GM19324 (cell line): Measurements from ENCODE around the gene MMP10.
"Not testable (repeated sequence)": the region's sequence is repeated elsewhere in the genome, so short reads cannot be mapped to it uniquely, and the experiment has no call there.

Experiments used
- ATAC-seq: cut with Tn5 transposase; IDR thresholded peaks from one replicate; pipeline ENCODE4 v1.9.1; 2021; ENCODE audit warnings: mild to moderate bottlenecking, moderate library complexity; ENCODE audit not compliant: unreplicated experiment, low FRiP score

Gene MMP10

GRCh38 chr11:102784380-102784779 lies 4.0 kb upstream of the MMP10 start:
- no peak for ATAC-seq

- no peak for ATAC-seq
Observed at GRCh38 chr11:102783720-102784119, 3.3 kb upstream of the MMP10 start.

DNA sequence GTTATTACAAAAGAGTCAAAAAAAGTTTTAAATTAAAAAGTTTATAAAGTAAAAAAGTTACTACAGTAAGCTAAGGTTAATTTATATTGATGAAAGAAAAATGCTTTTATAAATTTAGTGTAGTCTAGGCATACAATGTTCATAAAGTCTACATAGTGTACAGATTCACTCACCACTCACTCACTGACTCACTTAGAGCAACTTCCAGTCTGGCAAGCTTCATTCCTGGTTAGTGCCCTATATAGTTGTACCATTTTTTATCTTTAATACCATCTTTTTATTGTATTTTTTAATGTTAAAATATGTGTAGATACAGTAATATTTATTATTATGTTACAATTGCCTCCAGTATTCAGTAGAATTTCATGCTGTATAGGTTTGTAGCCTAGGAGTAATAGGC lies 2.6 kb upstream of the MMP10 start:
- no peak for ATAC-seq

DNA sequence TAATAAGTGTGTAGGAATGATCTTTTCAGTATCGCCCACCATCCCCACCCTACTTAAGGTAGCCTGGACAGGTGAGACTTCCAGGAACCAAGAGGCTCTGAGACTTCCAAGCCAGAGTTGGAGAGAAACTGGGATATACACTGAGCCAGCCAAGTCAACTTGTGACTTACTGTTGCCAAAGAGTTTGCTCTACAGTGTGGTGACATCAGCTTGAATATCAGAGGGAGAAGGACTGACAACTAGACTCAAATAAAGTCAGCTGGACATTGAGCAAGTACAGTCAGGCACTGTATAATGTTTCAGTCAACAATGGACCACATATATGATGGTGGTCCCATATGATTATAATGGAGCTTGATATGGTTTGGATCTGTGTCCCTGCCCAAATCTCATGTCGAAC lies 1.2 kb upstream of the MMP10 start:
- no peak for ATAC-seq

- no peak for ATAC-seq
Observed at GRCh38 chr11:102776454-102776853, 4.0 kb downstream of the MMP10 start.

DNA sequence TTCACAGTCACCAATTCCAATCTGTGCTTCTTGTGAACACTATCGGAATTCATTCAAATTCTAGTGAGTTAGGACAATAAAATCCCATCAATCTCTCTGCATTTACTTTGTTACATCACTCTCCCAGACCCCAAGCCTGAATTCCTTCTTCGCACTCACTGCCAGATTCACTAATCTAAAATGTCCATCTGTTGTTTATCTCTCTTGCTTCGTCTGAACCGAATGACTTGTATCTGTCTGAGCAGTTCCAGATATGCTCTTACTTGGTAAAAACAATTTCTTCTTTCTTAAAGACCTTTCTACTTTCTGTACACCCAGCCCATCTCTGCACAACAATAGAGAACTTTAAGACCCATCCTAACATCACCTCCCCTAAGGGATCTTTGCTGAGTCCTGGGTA lies 7.0 kb downstream of the MMP10 start:
- ATAC-seq: no peak

DNA sequence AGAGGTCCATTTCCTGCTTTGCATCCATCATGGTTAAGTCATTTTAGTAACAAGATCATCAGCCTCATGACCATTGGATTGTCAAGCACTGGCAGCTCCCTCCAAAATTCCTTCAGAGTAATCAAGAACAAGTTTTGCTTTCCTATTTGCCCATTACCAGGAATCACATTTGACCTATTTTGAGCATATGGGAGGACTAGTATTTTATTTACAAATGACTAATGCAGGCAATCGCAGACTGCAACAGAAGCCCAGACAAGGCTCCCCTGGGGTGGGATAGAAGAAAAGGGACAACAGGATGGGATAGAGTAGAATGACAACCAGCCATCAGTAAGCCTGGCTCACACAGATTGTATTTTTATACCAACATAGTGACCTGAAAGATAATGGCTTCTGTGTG lies 9.1 kb downstream of the MMP10 start:
- ATAC-seq: no peak

DNA sequence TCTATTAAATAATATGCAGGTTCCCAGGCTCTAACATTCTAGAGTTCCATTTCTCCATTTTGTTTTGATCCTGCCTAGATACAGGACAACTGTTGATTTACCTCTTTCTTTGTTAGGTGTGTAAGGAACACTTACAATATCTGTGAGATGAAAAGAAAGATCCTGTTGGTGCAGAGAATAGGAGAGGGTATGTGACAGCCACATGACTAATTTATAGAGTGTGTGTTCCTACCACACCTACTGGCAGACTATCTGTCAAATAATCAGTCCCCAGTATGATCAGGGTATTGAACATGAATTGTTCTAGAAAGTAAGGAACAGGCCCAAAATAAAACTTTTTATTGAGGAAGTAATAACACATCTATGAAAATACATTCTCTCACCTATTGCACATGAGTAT lies 10.2 kb downstream of the MMP10 start:
- ATAC-seq: no peak

- ATAC-seq: no peak
Observed at GRCh38 chr11:102767800-102768199, 12.6 kb downstream of the MMP10 start.

GRCh38 chr11:102763440-102763839 lies 17.0 kb downstream of the MMP10 start:
- ATAC-seq: no peak

GRCh38 chr11:102762361-102762767 lies 18.1 kb downstream of the MMP10 start:
- no peak for ATAC-seq

- no peak for ATAC-seq
Observed at GRCh38 chr11:102761646-102762238, 18.7 kb downstream of the MMP10 start.

GRCh38 chr11:102760344-102761035 lies 19.9 kb downstream of the MMP10 start:
- ATAC-seq: no peak

DNA sequence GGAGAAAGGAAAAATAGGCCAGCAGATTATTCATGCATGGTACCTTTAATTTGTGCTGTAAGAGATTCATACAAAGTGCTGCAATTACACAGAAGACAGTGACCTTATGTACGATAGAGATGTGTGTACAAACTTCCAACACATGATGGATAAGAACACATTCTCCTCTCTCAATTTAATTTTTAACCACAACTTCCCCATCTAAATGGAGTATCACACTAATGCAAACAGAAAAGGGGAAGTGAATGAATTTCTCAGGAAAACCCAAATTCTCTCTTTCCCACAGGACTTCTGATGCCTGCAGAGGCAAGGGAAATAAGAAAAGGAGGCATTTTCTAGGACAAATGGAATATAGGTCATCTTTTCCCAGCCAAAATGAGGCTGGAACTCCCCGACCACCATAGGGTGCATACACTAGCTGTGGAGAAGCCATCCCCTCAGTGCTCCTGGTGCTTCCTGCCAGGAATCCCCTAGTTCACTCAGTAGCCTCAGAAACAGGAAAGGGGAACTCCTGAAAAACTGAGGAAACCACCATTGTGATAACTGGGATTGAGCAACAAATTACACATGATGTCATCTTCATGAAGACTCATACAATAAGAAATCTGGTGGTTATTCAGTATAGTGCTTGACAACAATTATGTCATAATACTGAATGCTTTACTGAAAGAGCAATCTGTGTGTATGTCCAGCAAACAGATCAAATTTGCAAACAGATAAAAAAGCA lies 22.4 kb downstream of the MMP10 start:
- ATAC-seq: no peak

GRCh38 chr11:102753267-102753666 lies 27.2 kb downstream of the MMP10 start:
- ATAC-seq: no peak

DNA sequence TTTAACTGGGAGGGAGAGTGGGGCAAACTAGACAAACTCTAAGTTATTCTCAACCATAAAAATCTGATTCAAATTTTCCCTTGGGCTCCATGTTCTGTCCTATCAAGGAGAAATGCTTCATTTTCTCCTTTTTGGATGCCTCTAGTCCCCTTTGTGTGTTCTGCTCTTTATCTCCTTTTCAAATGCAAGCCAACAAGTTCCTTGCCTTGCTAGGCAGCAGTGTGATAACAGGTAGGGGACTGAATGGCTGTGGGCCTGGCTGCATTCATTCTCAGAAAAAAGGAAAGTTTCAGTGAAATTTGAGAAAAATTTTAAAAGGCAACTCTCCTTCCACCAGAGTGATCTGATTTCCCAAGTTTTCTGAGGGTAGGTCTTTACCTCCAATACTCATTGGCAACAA lies 28.8 kb downstream of the MMP10 start:
- no peak for ATAC-seq

DNA sequence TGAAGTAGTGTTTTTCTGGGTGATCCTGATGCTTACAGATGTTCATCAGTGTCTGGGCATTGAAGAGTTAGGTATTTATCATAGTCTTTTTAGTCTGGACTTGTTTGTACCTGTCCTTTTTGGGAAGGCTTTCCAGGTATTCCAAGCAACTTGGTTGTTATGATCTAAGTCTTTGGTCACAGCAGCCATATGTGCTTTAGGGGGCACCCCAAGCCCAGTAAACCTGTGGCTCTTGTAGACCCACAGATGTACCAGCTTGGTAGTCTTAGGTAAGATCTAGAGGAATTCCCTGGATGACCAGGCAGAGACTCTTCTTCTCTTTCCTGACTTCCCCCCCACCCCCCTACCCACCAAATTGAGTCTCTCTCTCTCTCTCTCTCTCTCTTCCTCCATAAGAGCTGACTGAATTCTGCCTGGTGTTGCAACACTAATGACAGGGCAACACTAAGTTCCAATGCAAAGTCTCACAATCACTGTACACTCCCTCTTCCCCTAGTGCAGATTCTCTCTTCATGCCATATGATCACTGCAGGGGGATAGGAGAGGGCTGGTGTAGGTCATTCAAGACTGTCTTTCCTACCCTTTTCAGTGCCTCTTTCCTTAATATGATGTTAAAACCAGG lies 31.2 kb downstream of the MMP10 start:
- no peak for ATAC-seq

DNA sequence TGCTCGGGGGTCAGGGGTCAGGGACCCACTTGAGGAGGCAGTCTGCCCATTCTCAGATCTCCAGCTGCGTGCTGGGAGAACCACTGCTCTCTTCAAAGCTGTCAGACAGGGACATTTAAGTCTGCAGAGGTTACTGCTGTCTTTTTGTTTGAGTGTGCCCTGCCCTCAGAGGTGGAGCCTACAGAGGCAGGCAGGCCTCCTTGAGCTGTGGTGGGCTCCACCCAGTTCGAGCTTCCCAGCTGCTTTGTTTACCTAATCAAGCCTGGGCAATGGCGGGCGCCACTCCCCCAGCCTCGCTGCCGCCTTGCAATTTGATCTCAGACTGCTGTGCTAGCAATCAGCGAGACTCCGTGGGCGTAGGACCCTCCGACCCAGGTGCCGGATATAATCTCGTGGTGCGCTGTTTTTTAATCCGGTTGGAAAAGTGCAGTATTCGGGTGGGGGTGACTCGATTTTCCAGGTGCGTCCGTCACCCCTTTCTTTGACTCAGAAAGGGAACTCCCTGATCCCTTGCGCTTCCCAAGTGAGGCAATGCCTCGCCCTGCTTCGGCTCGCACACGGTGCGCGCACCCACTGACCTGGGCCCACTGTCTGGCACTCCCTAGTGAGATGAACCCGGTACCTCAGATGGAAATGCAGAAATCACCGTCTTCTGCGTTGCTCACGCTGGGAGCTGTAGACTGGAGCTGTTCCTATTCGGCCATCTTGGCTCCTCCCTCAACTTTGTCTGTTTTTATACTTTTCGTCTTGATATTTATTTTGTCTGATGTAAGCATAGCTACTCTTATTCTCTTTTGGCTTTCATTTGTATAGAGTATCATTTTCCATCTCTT lies 33.5 kb downstream of the MMP10 start:
- not testable (repeated sequence) for ATAC-seq

DNA sequence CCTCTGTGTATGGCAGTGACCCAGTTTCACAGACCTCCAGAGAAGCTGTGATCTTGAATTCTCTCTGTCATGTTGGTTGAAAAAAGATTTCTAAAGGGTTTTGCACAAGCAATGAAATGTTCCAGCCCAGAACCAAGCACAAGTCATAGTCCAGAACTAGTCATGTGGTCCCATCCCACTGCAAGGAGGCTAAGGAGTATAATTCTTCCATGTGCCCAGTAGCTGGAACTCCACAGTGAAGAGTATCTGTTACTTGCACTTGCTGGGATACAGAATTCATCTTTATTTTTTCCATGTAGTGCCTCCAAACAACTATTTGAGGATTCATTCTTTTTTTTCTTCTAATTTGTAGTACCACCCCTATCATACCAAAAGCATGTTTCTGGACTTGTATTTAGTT lies 45.8 kb downstream of the MMP10 start:
- no peak for ATAC-seq

GRCh38 chr11:102733232-102733875 lies 47.1 kb downstream of the MMP10 start:
- ATAC-seq: peak; percentile 71
